B cell (primary cell): ENCODE data around the gene ATP6V1C2. TPM values are rescaled to one million over a fixed set of nuclear protein-coding genes. Genes with fewer than 3 reads are reported as not detected.

Experiments used
- ATAC-seq: fragments of 200-7000 bp; cut with Tn5 transposase; one replicate; pipeline ENCODE4 v1.10.0; 2021; ENCODE audit warnings: low read depth, mild to moderate bottlenecking, moderate number of reproducible peaks, moderate library complexity
- CTCF ChIA-PET: fragments of 350-600 bp; sonication (Branson Sonifier 250); formaldehyde crosslinking; loops from one replicate; lab custom pipeline; 2021; ENCODE audit warnings: antibody characterized with exemption, inconsistent platforms; lab: Charles Lee
- POLR2A ChIA-PET: fragments of 350-600 bp; sonication (Branson Sonifier 250); formaldehyde crosslinking; loops from one replicate; lab custom pipeline; 2021; ENCODE audit warnings: antibody characterized with exemption; lab: Charles Lee
- DNase-seq: peaks from one replicate; pipeline ENCODE4 v3.0.0; 2013
- H2AFZ ChIP-seq: 2 replicates; pipeline ENCODE4 v1.6.1; 2012; ENCODE audit warnings: mild to moderate bottlenecking, low read depth, low read length; ENCODE audit not compliant: insufficient read depth, poor library complexity, severe bottlenecking
- H3K27ac ChIP-seq, 2 donors: 1 replicate in 1 of 2; 2 replicates in 1 of 2; pipeline ENCODE4 v1.5.1; 2012 to 2013; ENCODE audit warnings: low read length in 2 of 2, mild to moderate bottlenecking in 2 of 2, moderate library complexity in 1 of 2
- H3K27me3 ChIP-seq, 4 experiments: fragments of 200-600 bp in 1 of 4; sonication (generic) in 1 of 4; replicated peaks in 1 of 4; 1 replicate in 2 of 4; 2 replicates in 2 of 4; pipeline versions ENCODE4 v1.6.1 to v1.7.0; 2013 to 2016; ENCODE audit warnings: low read length in 3 of 4, mild to moderate bottlenecking in 2 of 4, mixed read lengths in 1 of 4, moderate library complexity in 1 of 4; ENCODE audit not compliant: insufficient read depth in 4 of 4, control insufficient read depth in 3 of 4; ENCODE audit errors: control extremely low read depth in 1 of 4
- H3K36me3 ChIP-seq, 2 experiments: replicated peaks in 1 of 2; 1 replicate in 1 of 2; 2 replicates in 1 of 2; pipeline versions ENCODE4 v1.6.1 to v1.7.1; 2013; ENCODE audit warnings: low read length in 1 of 2; ENCODE audit not compliant: insufficient read depth in 2 of 2, control insufficient read depth in 1 of 2; ENCODE audit errors: control extremely low read depth in 1 of 2, extremely low read depth in 1 of 2
- H3K4me1 ChIP-seq, 2 donors: fragments of 200-600 bp in 1 of 2; sonication (generic) in 1 of 2; 1 replicate in 1 of 2; 2 replicates in 1 of 2; pipeline versions ENCODE4 v1.5.1 to v1.6.1; 2013 to 2017; ENCODE audit warnings: low read length in 2 of 2; ENCODE audit not compliant: control insufficient read depth in 2 of 2, insufficient read depth in 2 of 2
- H3K4me2 ChIP-seq: replicated peaks from 2 replicates; pipeline ENCODE3; 2012; ENCODE audit warnings: mild to moderate bottlenecking, low read depth, low read length; ENCODE audit not compliant: poor library complexity, severe bottlenecking
- H3K4me3 ChIP-seq, 5 experiments: fragments of 200-600 bp in 1 of 5; sonication (generic) in 1 of 5; 1 replicate in 3 of 5; 2 replicates in 2 of 5; pipeline versions ENCODE4 v1.5.1 to v1.7.0; 2011 to 2016; ENCODE audit warnings: low read length in 4 of 5, mild to moderate bottlenecking in 4 of 5, low read depth in 2 of 5, control low read depth in 1 of 5, moderate library complexity in 1 of 5; ENCODE audit not compliant: insufficient read depth in 1 of 5; ENCODE audit errors: control extremely low read depth in 1 of 5, extremely low read depth in 1 of 5
- H3K79me2 ChIP-seq: fragments of 200-600 bp; sonication (generic); one replicate; pipeline ENCODE4 v1.6.0; 2016; ENCODE audit warnings: low read length; ENCODE audit not compliant: control insufficient read depth, insufficient read depth
- H3K9ac ChIP-seq: fragments of 200-600 bp; sonication (generic); 2 replicates; pipeline ENCODE4 v1.6.1; 2017; ENCODE audit warnings: mild to moderate bottlenecking, low read length, moderate library complexity
- H3K9me3 ChIP-seq, 3 donors: one replicate each; pipeline versions ENCODE4 v1.6.1 to v1.7.1; 2013; ENCODE audit warnings: low read length in 2 of 3; ENCODE audit not compliant: control insufficient read depth in 2 of 3, insufficient read depth in 1 of 3; ENCODE audit errors: control extremely low read depth in 1 of 3
- H4K20me1 ChIP-seq: 2 replicates; pipeline ENCODE4 v1.6.0; 2012; ENCODE audit warnings: mild to moderate bottlenecking, low read length; ENCODE audit not compliant: insufficient read depth, control insufficient read depth, poor library complexity, severe bottlenecking
- H3K27ac Mint-ChIP-seq: one replicate; pipeline ENCODE4 v1.8.0; 2021; ENCODE audit warnings: mixed read lengths
- H3K27me3 Mint-ChIP-seq: one replicate; pipeline ENCODE4 v1.8.0; 2021; ENCODE audit warnings: mixed read lengths
- H3K4me1 Mint-ChIP-seq: one replicate; pipeline ENCODE4 v1.8.0; 2021; ENCODE audit warnings: mixed read lengths
- H3K4me3 Mint-ChIP-seq: one replicate; pipeline ENCODE4 v1.8.0; 2021; ENCODE audit warnings: mixed read lengths
- H3K9me3 Mint-ChIP-seq: one replicate; pipeline ENCODE4 v1.8.0; 2022; ENCODE audit warnings: mixed read lengths; ENCODE audit not compliant: insufficient read depth
- CTCF ChIP-seq: fragments of 200-600 bp; IDR thresholded peaks from one replicate; pipeline ENCODE4 v1.8.0; 2022; ENCODE audit warnings: antibody characterized with exemption, mild to moderate bottlenecking
- EZH2 ChIP-seq: IDR thresholded peaks from 2 replicates; pipeline ENCODE4 v1.6.1; 2012; ENCODE audit warnings: borderline replicate concordance, low read depth, mild to moderate bottlenecking, moderate library complexity, low read length; ENCODE audit not compliant: insufficient read depth, poor library complexity, severe bottlenecking
- WGBS: methylation state at CpG from one replicate; pipeline ENCODE4 v1.1.5; 2013; ENCODE audit warnings: missing lambda C conversion rate; ENCODE audit not compliant: insufficient coverage; 5-methylcytosine and 5-hydroxymethylcytosine counted together
- intact Hi-C: fragments of 100-400 bp; cut with micrococcal nuclease; formaldehyde crosslinking; loops from one replicate; pipeline ENCODE4 v1.10.0; 2022
- polyA plus RNA-seq: library from polyadenylated mRNA; depleted of rRNA; stranded (reverse); fragments of >200 nt; gene quantifications from 2 replicates; pipeline ENCODE4 v1.2.3, GENCODE V29; 2012
- total RNA-seq, 2 donors: library from RNA; stranded (reverse); fragments of 120-200 nt in 1 of 2; gene quantifications; 1 replicate in 1 of 2; 2 replicates in 1 of 2; pipeline versions ENCODE4 v1.2.3 to v1.2.4, GENCODE V29; 2013 to 2022

Gene ATP6V1C2
- total and polyA plus RNA-seq, 2 donors (not counting 1 experiment from before 2014, with no cell fraction given): 0.54 to 4.4 TPM

GRCh38 chr2:10794876-10795275, 73.4 kb downstream of the ATP6V1C2 start:
- ChIA-PET CTCF (no interaction called here), POLR2A (no interaction called here)
- H3K36me3 ChIP-seq: peaks cover 4 to 84% of the 10 kb centered on the region in 2 experiments
- H4K20me1 ChIP-seq: peaks cover 28% of the 10 kb centered on the region
- Mint-ChIP-seq H3K27ac (no peak overlapping the region), H3K27me3 (no peaks in the 10 kb centered on the region), H3K9me3 (no peaks in the 10 kb centered on the region), H3K4me3 (no peak overlapping the region), H3K4me1 (peaks cover 12% of the 10 kb centered on the region)
- no peaks in the 10 kb centered on the region for H3K4me1 ChIP-seq
- TF ChIP-seq CTCF (no peak), EZH2 (no peak)
- intact Hi-C loops: no loop called here
- no peak overlapping the region for H3K9ac ChIP-seq
- H3K27ac ChIP-seq: no peak overlapping the region
- no peaks in the 10 kb centered on the region for H3K27me3 ChIP-seq
- no peaks in the 10 kb centered on the region for H3K9me3 ChIP-seq
- peaks cover 42% of the 10 kb centered on the region for H3K79me2 ChIP-seq
- H3K4me3 ChIP-seq: no peak overlapping the region
- DNase-seq: no peak
- no peak for ATAC-seq
- no peak overlapping the region for H2AFZ ChIP-seq
- 89% methylated on average over 4 of the region's 5 CpGs for WGBS
- H3K4me2 ChIP-seq: no peak overlapping the region

- intact Hi-C loops: no loop called here
These were observed 74.1 kb downstream of the ATP6V1C2 start for GRCh38 chr2:10795508-10796046.

More at GRCh38 chr2:10795508-10796046, 74.1 kb downstream of the ATP6V1C2 start:
- peaks cover 12% of the 10 kb centered on the region for H3K4me1 Mint-ChIP-seq
- Histone ChIP-seq H3K36me3 (peaks cover 4 to 82% of the 10 kb centered on the region in 2 experiments), H4K20me1 (peaks cover 30% of the 10 kb centered on the region), H2AFZ (no peak overlapping the region), H3K4me1 (no peaks in the 10 kb centered on the region), H3K4me2 (no peak overlapping the region), H3K9ac (no peak overlapping the region), H3K27ac (no peak overlapping the region), H3K27me3 (no peaks in the 10 kb centered on the region), H3K9me3 (no peaks in the 10 kb centered on the region), H3K79me2 (peaks cover 49% of the 10 kb centered on the region), H3K4me3 (no peak overlapping the region)
- ChIA-PET POLR2A (no interaction called here), CTCF (no interaction called here)
- ATAC-seq (no peak), DNase-seq (no peak)
- TF ChIP-seq CTCF (no peak), EZH2 (no peak)
- H3K27ac Mint-ChIP-seq: no peak overlapping the region
- H3K27me3 Mint-ChIP-seq: no peaks in the 10 kb centered on the region
- 60% methylated on average over 5 of the region's 7 CpGs for WGBS
- no peaks in the 10 kb centered on the region for H3K9me3 Mint-ChIP-seq
- H3K4me3 Mint-ChIP-seq: no peak overlapping the region
